ENCODE data around the gene GANC. TPM values are rescaled to one million over a fixed set of nuclear protein-coding genes. Genes with fewer than 3 reads are reported as not detected.

Gene GANC
- total and polyA plus RNA-seq, 2 experiments from 2014 or later = 7.4 to 12.6 TPM

- TF ChIP-seq, protein P1, sequence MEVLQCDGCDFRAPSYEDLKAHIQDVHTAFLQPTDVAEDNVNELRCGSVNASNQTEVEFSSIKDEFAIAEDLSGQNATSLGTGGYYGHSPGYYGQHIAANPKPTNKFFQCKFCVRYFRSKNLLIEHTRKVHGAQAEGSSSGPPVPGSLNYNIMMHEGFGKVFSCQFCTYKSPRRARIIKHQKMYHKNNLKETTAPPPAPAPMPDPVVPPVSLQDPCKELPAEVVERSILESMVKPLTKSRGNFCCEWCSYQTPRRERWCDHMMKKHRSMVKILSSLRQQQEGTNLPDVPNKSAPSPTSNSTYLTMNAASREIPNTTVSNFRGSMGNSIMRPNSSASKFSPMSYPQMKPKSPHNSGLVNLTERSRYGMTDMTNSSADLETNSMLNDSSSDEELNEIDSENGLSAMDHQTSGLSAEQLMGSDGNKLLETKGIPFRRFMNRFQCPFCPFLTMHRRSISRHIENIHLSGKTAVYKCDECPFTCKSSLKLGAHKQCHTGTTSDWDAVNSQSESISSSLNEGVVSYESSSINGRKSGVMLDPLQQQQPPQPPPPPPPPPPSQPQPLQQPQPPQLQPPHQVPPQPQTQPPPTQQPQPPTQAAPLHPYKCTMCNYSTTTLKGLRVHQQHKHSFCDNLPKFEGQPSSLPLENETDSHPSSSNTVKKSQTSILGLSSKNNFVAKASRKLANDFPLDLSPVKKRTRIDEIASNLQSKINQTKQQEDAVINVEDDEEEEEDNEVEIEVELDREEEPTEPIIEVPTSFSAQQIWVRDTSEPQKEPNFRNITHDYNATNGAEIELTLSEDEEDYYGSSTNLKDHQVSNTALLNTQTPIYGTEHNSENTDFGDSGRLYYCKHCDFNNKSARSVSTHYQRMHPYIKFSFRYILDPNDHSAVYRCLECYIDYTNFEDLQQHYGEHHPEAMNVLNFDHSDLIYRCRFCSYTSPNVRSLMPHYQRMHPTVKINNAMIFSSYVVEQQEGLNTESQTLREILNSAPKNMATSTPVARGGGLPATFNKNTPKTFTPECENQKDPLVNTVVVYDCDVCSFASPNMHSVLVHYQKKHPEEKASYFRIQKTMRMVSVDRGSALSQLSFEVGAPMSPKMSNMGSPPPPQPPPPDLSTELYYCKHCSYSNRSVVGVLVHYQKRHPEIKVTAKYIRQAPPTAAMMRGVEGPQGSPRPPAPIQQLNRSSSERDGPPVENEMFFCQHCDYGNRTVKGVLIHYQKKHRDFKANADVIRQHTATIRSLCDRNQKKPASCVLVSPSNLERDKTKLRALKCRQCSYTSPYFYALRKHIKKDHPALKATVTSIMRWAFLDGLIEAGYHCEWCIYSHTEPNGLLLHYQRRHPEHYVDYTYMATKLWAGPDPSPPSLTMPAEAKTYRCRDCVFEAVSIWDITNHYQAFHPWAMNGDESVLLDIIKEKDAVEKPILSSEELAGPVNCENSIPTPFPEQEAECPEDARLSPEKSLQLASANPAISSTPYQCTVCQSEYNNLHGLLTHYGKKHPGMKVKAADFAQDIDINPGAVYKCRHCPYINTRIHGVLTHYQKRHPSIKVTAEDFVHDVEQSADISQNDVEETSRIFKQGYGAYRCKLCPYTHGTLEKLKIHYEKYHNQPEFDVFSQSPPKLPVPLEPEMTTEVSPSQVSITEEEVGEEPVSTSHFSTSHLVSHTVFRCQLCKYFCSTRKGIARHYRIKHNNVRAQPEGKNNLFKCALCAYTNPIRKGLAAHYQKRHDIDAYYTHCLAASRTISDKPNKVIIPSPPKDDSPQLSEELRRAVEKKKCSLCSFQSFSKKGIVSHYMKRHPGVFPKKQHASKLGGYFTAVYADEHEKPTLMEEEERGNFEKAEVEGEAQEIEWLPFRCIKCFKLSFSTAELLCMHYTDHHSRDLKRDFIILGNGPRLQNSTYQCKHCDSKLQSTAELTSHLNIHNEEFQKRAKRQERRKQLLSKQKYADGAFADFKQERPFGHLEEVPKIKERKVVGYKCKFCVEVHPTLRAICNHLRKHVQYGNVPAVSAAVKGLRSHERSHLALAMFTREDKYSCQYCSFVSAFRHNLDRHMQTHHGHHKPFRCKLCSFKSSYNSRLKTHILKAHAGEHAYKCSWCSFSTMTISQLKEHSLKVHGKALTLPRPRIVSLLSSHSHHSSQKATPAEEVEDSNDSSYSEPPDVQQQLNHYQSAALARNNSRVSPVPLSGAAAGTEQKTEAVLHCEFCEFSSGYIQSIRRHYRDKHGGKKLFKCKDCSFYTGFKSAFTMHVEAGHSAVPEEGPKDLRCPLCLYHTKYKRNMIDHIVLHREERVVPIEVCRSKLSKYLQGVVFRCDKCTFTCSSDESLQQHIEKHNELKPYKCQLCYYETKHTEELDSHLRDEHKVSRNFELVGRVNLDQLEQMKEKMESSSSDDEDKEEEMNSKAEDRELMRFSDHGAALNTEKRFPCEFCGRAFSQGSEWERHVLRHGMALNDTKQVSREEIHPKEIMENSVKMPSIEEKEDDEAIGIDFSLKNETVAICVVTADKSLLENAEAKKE (CRISPR knock-in tag; IDR thresholded peaks at IDR 0.05) = no peak
- TF ChIP-seq CREB1 (CRISPR knock-in tag; IDR thresholded peaks at IDR 0.05; ENCODE audit: low read depth) (no peak), REST (IDR thresholded peaks at IDR 0.05; ENCODE audit: unreplicated experiment) (no peak)
These were observed 86.2 kb downstream of the GANC start, which contains the start of gene CAPN3 (continued) for GRCh38 chr15:42359249-42359648.

- H3K4me3 Mint-ChIP-seq = no peak overlapping the region
- Histone ChIP-seq H2AFZ (0 out of 2 replicates have a peak overlapping the region, but pooled peaks have one; percentile 2), H3F3A (replicated peaks; ENCODE audit: low read depth) (no peaks in the 10 kb centered on the region), H3K9me2 (ENCODE audit: insufficient read depth) (peaks cover 15% of the 10 kb centered on the region), H3K27me3 (ENCODE audit: insufficient read depth) (no peaks in the 10 kb centered on the region), H4K20me1 (replicated peaks; ENCODE audit: insufficient read depth) (no peaks in the 10 kb centered on the region), H3K27ac (ENCODE audit: low read depth) (no peak overlapping the region), H3K4me2 (no peak overlapping the region), H3K36me3 (ENCODE audit: insufficient read depth) (no peaks in the 10 kb centered on the region; the same call in 1 of the 2 replicates), H3K79me2 (replicated peaks; ENCODE audit: insufficient read depth) (no peaks in the 10 kb centered on the region), H3K4me1 (ENCODE audit: insufficient read depth) (peaks cover 24% of the 10 kb centered on the region), H3K4me3 (no peak overlapping the region)
- peaks cover 8% of the 10 kb centered on the region for H3K27me3 Mint-ChIP-seq (ENCODE audit: insufficient read depth, low read depth, poor library complexity)
- DNase-seq (ENCODE audit: low spot score) (no peak), ATAC-seq (no peak)
- H3K36me3 Mint-ChIP-seq (ENCODE audit: low read depth) = no peaks in the 10 kb centered on the region
- no peaks in the 10 kb centered on the region for H3K9me3 Mint-ChIP-seq
- no peak overlapping the region for H3K27ac Mint-ChIP-seq
- peaks cover 24% of the 10 kb centered on the region for H3K4me1 Mint-ChIP-seq
- TF ChIP-seq ZNF331 (CRISPR knock-in tag; IDR thresholded peaks at IDR 0.05; ENCODE audit: low read depth) = no peak
- TF ChIP-seq JUNB (IDR thresholded peaks at IDR 0.05; ENCODE audit: unreplicated experiment) = no peak
- TF ChIP-seq NANOG (IDR thresholded peaks at IDR 0.05; ENCODE audit: borderline replicate concordance) = no peak
- TF ChIP-seq CTCF (conservative IDR thresholded peaks at IDR 0.05; ENCODE audit: low read depth in 2 of 2) = no peak
- no peak for TF ChIP-seq EZH2 (IDR thresholded peaks at IDR 0.05; ENCODE audit: low read depth, unreplicated experiment)
- TF ChIP-seq CREB1 (CRISPR knock-in tag; IDR thresholded peaks at IDR 0.05; ENCODE audit: low read depth) = no peak
- TF ChIP-seq ETS1 (IDR thresholded peaks at IDR 0.05) = no peak
These were observed 87.0 kb downstream of the GANC start for GRCh38 chr15:42359985-42360384.

All from GM23338 (cell line).